GM18861 (cell line): ENCODE results near the gene IGSF3.

ENCODE experiments used
- ATAC-seq: cut with Tn5 transposase; IDR thresholded peaks from one replicate; pipeline ENCODE4 v1.9.1; 2021; ENCODE audit not compliant: unreplicated experiment

The IGSF3 gene

DNA sequence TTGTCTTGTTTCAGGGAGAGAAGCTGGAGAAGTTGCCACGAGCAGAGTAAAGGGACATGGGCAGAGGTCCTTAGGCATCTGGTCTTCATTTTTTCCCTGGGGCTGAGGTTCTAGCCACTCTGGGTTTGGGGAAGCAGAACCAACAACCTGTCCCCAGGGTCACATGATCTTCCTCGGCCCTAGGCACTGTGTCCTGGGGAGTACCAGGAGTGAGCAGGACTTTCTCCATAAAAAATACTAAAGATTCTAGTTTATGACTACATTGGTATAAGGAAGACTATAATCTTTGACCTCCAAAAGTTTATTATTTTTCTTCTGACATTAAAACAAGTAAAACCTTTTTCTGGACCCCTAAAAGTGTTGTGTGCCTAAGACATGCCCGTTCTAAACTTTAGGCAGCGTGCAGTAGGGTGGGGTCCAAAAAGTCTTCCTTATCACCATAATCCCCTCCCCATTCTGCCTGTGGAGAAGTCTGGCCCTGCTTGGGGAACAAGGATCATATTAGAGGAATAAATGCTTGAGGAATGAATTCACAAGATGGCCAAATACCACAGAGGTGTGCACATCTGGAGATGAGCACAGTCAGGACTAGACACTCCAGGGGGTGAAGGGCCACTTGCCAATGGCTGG lies 19.3 kb upstream of the IGSF3 start:
- no peak for ATAC-seq

DNA sequence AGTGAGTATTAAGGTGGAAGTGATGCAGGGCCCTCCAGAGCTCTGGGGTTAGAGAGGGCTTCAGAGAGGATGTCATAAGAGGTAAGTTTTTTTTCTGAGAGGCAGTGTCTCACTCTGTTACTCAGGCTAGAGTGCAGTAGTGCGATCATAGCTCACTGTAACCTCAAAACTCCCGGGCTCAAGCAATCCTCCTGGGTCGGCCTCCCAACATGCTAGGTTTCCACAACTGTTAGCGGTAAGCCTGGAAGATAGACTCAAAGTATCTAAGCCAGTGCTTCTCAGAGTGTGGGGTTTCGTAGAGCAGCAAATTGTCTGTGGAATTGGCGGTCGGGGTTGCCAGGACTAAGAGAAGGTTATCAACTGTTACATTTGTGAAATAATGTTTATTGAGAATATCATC lies 18.6 kb upstream of the IGSF3 start:
- ATAC-seq, result no peak

GRCh38 chr1:116684575-116684974 lies 17.0 kb upstream of the IGSF3 start:
- no peak for ATAC-seq

- ATAC-seq, result no peak
These were observed 15.2 kb upstream of the IGSF3 start for GRCh38 chr1:116682641-116683221.

DNA sequence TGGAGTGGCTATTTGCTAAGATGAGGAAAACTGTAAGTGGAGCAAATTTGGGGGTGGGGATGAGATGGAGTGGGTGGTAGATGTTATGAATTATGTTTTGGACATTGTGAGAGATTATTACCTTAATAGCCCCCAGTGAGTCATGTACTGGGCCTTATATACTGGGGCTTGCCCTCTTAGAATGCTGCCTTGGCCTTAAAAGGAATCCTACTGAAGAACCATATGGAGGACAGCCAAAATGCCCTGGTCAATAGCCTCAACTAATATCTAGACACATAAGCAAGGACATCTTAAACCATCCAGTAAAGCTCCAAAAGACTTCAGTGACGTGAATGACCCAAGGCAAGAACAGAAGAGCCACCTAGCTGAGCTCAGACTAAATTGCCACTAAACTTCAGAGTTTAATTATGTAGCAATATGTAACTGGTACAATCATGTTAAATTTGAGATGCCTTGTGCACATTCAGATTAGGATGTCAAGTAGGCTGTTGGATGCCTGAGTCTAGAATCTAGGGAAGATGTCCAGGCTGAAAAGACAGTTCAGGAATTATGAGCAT lies 13.9 kb upstream of the IGSF3 start:
- no peak for ATAC-seq

GRCh38 chr1:116680752-116681151 lies 13.2 kb upstream of the IGSF3 start:
- no peak for ATAC-seq

DNA sequence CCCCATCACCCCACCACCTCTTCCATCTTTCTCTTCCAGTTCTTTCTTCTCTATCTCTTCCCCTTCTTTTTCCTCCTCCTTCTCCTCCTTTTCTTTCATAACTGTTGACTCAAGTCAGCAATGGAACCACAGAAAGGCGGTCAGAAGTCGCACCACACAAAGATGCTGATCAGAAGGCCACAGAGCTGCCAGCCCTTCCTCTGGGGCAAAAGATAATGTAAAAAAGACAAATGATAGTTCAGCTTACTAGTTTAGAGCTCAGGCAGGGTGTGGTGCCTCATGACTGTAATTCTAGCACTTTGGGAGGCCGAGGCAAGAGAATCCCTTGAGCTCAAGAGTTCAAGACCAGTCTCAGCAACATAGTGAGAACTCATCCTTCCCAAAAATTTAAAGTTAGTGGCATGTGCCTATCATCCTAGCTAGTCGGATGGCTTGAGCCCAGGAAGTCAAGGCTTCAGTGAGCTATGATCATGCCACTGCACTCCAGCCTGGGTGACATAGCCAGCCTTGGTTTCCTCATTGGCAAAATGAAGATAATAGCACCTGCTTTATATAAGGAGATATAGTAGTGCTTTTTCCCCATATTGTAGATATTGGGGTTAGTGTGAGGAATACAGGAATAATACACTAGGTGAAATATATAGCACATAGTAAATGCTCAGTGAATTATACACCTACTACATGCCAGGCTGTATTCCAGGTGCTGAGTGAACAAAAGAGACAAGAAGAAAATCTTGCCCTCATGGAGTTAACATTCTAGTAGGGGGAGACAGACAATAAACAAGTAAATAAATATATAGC lies 12.5 kb upstream of the IGSF3 start:
- no peak for ATAC-seq

DNA sequence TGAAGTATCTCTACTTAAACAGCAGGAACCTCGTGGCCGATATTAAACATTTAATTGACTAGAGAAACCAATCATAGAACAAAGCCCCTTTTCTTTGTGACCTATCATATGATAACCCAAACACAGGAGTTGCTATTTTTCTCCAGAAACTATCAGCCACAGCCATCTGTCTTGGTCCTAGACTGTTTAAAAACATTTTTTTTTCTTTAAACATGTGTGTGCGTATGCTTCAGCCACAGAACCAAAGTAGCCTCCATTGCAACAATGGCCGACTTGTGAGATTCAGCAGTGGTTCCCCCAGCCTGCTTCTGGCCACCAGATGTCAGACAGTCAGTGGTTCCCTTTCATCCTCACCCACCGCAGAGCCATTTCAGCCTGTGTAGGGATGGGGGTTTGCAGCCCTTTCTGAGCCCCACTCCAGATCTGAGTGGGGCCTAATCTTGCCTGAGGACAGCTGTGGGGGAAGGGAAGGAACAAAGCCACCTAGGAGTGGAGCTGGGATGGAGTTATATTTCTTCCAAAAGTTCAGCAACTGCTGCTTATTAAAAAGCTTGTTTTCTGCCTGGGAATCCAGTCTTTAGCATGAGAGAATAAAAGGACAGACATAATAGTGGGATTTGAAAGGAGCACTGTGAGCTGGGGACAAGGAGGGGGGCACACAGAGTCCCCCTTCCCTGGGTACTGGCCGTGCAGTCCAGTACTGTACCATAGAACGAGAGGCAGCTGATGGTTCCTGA lies 11.7 kb upstream of the IGSF3 start:
- ATAC-seq, result no peak

DNA sequence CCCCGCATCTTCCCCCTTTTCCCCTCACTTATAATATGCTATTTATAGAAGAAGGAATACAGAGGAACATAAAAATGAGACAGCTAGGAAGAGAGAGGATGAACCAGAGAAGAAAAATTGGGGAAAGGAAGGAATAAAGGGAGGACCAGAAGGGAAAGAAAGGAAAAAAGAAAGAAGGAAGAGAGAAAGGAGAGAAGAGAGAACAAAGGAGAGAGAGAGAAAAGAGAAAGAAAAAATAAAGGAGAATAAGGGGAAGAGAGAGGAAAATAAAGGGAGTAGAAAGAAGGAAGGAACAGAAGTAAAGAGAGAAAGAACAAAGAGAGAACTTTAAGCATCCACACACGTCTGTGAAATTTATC lies 11.2 kb upstream of the IGSF3 start:
- ATAC-seq, result no peak

- ATAC-seq, result no peak
These were observed 10.0 kb upstream of the IGSF3 start for GRCh38 chr1:116677474-116678062.

GRCh38 chr1:116676291-116676690 lies 8.8 kb upstream of the IGSF3 start:
- ATAC-seq, result no peak

GRCh38 chr1:116674751-116675150 lies 7.2 kb upstream of the IGSF3 start:
- ATAC-seq, result no peak

- no peak for ATAC-seq
These were observed 6.5 kb upstream of the IGSF3 start for GRCh38 chr1:116674011-116674531.

DNA sequence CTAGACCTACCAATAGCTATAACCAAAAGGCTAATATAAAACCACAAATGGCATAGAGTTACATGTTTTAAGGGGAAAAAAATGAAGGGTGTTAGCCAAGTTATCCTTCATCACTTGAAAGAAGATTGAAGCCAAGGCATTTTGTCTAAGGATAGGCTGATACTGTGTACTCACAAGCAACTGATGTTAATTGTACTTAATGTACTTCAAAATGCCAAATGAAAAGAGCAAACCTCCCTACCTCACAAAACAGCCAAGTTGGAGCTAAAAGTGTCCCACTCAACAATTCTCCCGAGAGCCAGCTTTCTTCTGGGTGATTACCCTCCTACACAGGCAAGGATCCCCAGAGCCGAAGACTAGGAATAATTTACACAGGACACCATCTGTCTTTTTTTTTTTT lies 4.4 kb upstream of the IGSF3 start:
- ATAC-seq, result no peak

GRCh38 chr1:116671072-116671760 lies 3.7 kb upstream of the IGSF3 start:
- ATAC-seq, result no peak

DNA sequence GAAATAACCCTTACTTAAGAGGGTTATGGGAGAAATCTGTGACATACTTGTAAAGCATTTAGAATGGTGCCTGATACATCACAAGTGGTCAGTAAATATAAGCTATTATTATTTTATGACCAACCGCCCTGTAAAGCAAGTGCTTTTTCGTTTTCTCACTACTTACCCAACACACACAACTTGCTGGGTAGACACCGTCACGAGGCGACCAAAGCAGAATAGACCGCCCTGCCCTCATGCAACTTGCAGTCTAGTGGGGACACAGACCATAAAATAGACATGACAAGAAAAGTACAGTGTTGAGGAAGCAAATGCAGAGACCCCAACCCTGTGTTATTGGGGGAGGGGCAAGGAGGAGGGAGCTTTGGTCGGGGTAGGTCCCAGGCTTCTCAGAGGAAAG lies 744 bp upstream of the IGSF3 start:
- ATAC-seq, result no peak

DNA sequence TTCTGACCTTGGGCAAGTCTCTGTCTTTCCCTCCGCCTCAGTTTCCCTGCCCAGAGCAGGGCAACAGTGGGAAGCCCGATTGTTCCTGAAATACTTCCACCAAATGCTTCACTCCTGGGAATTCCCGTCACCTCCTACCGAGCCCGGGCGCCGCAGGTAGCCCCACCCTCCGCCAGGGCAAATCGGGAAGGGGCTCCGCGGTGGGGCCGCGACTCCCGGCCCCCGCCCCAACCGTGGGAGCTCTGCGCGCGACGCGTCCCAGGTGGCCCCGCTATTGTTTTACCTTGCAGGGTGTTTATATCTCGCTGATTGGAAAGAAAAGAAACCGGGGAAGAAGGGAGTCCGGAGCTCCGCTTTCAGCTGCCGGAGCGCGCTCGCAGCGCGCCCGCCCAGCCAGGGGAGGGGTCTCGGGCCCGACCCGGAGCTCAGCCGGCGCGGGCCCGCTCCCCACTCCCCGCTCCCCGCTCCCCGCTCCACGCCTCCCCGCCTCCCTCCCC lies 407 bp downstream of the IGSF3 start:
- ATAC-seq, result no peak

- no peak for ATAC-seq
These were observed 1.1 kb downstream of the IGSF3 start for GRCh38 chr1:116666187-116667077.

- ATAC-seq, result no peak
These were observed 2.6 kb downstream of the IGSF3 start for GRCh38 chr1:116664978-116665371.
